GM12878 (cell line): Measurements from ENCODE around the gene PTPRQ. TPM values are rescaled to one million over a fixed set of nuclear protein-coding genes. Genes with fewer than 3 reads are reported as not detected.

Source experiments
- ATAC-seq: fragments of 200-7000 bp; cut with Tn5 transposase; 3 replicates; pipeline ENCODE4 v1.9.1; 2020; ENCODE audit warnings: mild to moderate bottlenecking, moderate library complexity
- BruUV-seq: library from RNA; stranded (reverse); fragments of 400-500 nt; replicated peaks from 2 replicates; lab custom pipeline; 2021; lab: Mats Ljungman, UMichigan
- CTCF ChIA-PET: fragments of 300-600 bp; sonication (Branson Sonifier 250); formaldehyde crosslinking; extraction: SDS; loops from one replicate; lab custom pipeline; 2021; ENCODE audit warnings: inconsistent platforms; lab: Yijun Ruan, JAX
- POLR2A ChIA-PET: fragments of 350-600 bp; formaldehyde crosslinking; extraction: SDS; loops from one replicate; lab custom pipeline; 2021; ENCODE audit warnings: inconsistent platforms; lab: Charles Lee
- RAD21 ChIA-PET: fragments of 300-600 bp; sonication (Branson Sonifier 250); formaldehyde crosslinking; loops from one replicate; lab custom pipeline; 2023; ENCODE audit warnings: antibody characterized with exemption; ENCODE audit not compliant: unreplicated experiment; lab: Charles Lee
- SMC1A ChIA-PET: fragments of 300-600 bp; sonication (Branson Sonifier 250); formaldehyde crosslinking; loops from one replicate; lab custom pipeline; 2023; ENCODE audit not compliant: unreplicated experiment, uncharacterized antibody; lab: Charles Lee
- DNase-seq: peaks from one replicate; pipeline ENCODE4 v3.0.0-alpha.2; 2011; ENCODE audit warnings: low read depth, low spot score
- FAIRE-seq: peaks from 3 replicates; lab custom pipeline; 2011; peaks lifted over from hg19 to GRCh38; lab: Jason Lieb, UNC
- H2AFZ ChIP-seq: 2 replicates; pipeline ENCODE4 v1.6.0; 2011; ENCODE audit warnings: low read depth, low read length, control low read depth; ENCODE audit not compliant: control insufficient read depth
- H3K27ac ChIP-seq: 2 replicates; pipeline ENCODE4 v1.5.1; 2011; ENCODE audit warnings: control low read depth; ENCODE audit not compliant: control insufficient read depth, insufficient read depth
- H3K27me3 ChIP-seq, 2 experiments: replicated peaks in 1 of 2; 2 replicates each; pipeline versions ENCODE4 v1.6.0 to v1.6.1; 2011; ENCODE audit warnings: low read length in 1 of 2; ENCODE audit not compliant: control insufficient read depth in 2 of 2, insufficient read depth in 2 of 2
- H3K36me3 ChIP-seq, 2 experiments: 2 replicates each; pipeline ENCODE4 v1.5.1; 2011; ENCODE audit warnings: low read length in 1 of 2; ENCODE audit not compliant: control insufficient read depth in 2 of 2, insufficient read depth in 2 of 2
- H3K4me1 ChIP-seq: 2 replicates; pipeline ENCODE4 v1.6.1; 2011; ENCODE audit warnings: mild to moderate bottlenecking, low read length, moderate library complexity, mixed read lengths; ENCODE audit not compliant: control insufficient read depth, insufficient read depth
- H3K4me2 ChIP-seq: 2 replicates; pipeline ENCODE4 v1.6.0; 2011; ENCODE audit warnings: control low read depth; ENCODE audit not compliant: control insufficient read depth, insufficient read depth
- H3K4me3 ChIP-seq: fragments of 200-600 bp; sonication (generic); 2 replicates; pipeline ENCODE4 v1.5.1; 2016
- H3K79me2 ChIP-seq: 2 replicates; pipeline ENCODE4 v1.6.0; 2011; ENCODE audit warnings: low read length; ENCODE audit not compliant: control insufficient read depth, insufficient read depth
- H3K9ac ChIP-seq: 2 replicates; pipeline ENCODE4 v1.8.0; 2011; ENCODE audit warnings: low read length, control low read depth, mixed read lengths; ENCODE audit not compliant: control insufficient read depth, insufficient read depth
- H3K9me3 ChIP-seq: replicated peaks from 3 replicates; pipeline ENCODE4 v1.5.1; 2011; ENCODE audit warnings: mild to moderate bottlenecking, low read length; ENCODE audit not compliant: control insufficient read depth, insufficient read depth
- H4K20me1 ChIP-seq: 2 replicates; pipeline ENCODE4 v1.6.0; 2011; ENCODE audit not compliant: control insufficient read depth, insufficient read depth
- ATF3 ChIP-seq: IDR thresholded peaks from 2 replicates; pipeline ENCODE4 v1.6.1; 2011; ENCODE audit warnings: low read depth, mild to moderate bottlenecking, low read length, moderate library complexity, borderline replicate concordance; ENCODE audit errors: extremely low read depth
- BACH1 ChIP-seq: fragments of 450-650 bp; IDR thresholded peaks from 2 replicates; pipeline ENCODE4 v1.6.1; 2017; ENCODE audit warnings: mild to moderate bottlenecking, borderline replicate concordance
- CEBPB ChIP-seq, 2 experiments: fragments of 150-350 bp in 1 of 2; IDR thresholded peaks; 2 replicates each; pipeline ENCODE4 v1.6.1; 2012 to 2014; ENCODE audit warnings: low read depth in 2 of 2, low read length in 2 of 2, borderline replicate concordance in 1 of 2, inconsistent platforms in 1 of 2
- EED ChIP-seq: sonication (generic); IDR thresholded peaks from 2 replicates; pipeline ENCODE4 v1.6.1; 2016; ENCODE audit warnings: antibody characterized with exemption, low read depth
- EZH2 ChIP-seq: IDR thresholded peaks from 2 replicates; pipeline ENCODE4 v1.6.1; 2012; ENCODE audit warnings: low read depth, mild to moderate bottlenecking, control low read depth, inconsistent platforms, low read length, borderline replicate concordance; ENCODE audit not compliant: control insufficient read depth
- IKZF2 ChIP-seq, 2 experiments: fragments of 450-650 bp; IDR thresholded peaks; 2 replicates each; pipeline ENCODE4 v1.6.1; 2017; ENCODE audit warnings: mild to moderate bottlenecking in 2 of 2, moderate library complexity in 2 of 2
- IRF4 ChIP-seq: IDR thresholded peaks from 2 replicates; pipeline ENCODE4 v1.6.1; 2011; ENCODE audit warnings: low read depth, low read length
- KAT2A ChIP-seq: conservative IDR thresholded peaks from 2 replicates; pipeline ENCODE4 v1.6.1; 2011; ENCODE audit warnings: low read depth, low read length; ENCODE audit not compliant: control insufficient read depth
- LARP7 ChIP-seq: fragments of 450-650 bp; IDR thresholded peaks from 2 replicates; pipeline ENCODE4 v1.6.1; 2017; ENCODE audit warnings: mild to moderate bottlenecking
- MXI1 ChIP-seq: fragments of 150-350 bp; IDR thresholded peaks from 2 replicates; pipeline ENCODE4 v1.6.1; 2011; ENCODE audit warnings: low read depth, mild to moderate bottlenecking, inconsistent platforms, low read length, improper control_type of control experiment
- MYC ChIP-seq: IDR thresholded peaks from 2 replicates; pipeline ENCODE4 v1.6.1; 2011; ENCODE audit warnings: mild to moderate bottlenecking, low read length, moderate library complexity, inconsistent platforms; ENCODE audit not compliant: insufficient read depth, insufficient replicate concordance, insufficient read length, severe bottlenecking
- NR2C1 ChIP-seq: fragments of 450-650 bp; IDR thresholded peaks from 2 replicates; pipeline ENCODE4 v1.6.1; 2017; ENCODE audit warnings: antibody characterized with exemption, mild to moderate bottlenecking, moderate library complexity
- PML ChIP-seq: IDR thresholded peaks from 2 replicates; pipeline ENCODE4 v1.6.1; 2012; ENCODE audit warnings: low read length, inconsistent platforms
- SRF ChIP-seq, 2 experiments: IDR thresholded peaks; 2 replicates each; pipeline ENCODE4 v1.6.1; 2011; ENCODE audit warnings: low read depth in 2 of 2, low read length in 2 of 2, mild to moderate bottlenecking in 1 of 2, moderate library complexity in 1 of 2
- YY1 ChIP-seq: IDR thresholded peaks from 2 replicates; pipeline ENCODE4 v1.6.1; 2011; ENCODE audit warnings: low read depth, mild to moderate bottlenecking, low read length
- ZNF24 ChIP-seq: fragments of 450-650 bp; IDR thresholded peaks from 2 replicates; pipeline ENCODE4 v1.6.1; 2017; ENCODE audit warnings: antibody characterized with exemption, mild to moderate bottlenecking
- ZNF274 ChIP-seq: IDR thresholded peaks from one replicate; pipeline ENCODE4 v1.8.0; 2011; ENCODE audit not compliant: insufficient read length, insufficient read depth
- WGBS: methylation state at CpG from one replicate; pipeline ENCODE4 v1.1.6; 2016; ENCODE audit warnings: low lambda C conversion rate; ENCODE audit not compliant: insufficient replicate concordance, insufficient coverage; ENCODE audit errors: missing lambda C conversion rate; 5-methylcytosine and 5-hydroxymethylcytosine counted together
- in situ Hi-C: fragments of 300-500 bp; cut with MboI; formaldehyde crosslinking; loops from 9 replicates; pipeline ENCODE4 v1.14.3; 2018; ENCODE audit warnings: mixed read lengths
- intact Hi-C: fragments of 100-400 bp; cut with micrococcal nuclease; formaldehyde crosslinking; loops from one replicate; pipeline ENCODE4 v1.14.2; 2022; ENCODE audit not compliant: unreplicated experiment
- polyA plus RNA-seq, 11 experiments: library from polyadenylated mRNA; depleted of rRNA in 4 of 11; unstranded in 6 of 11; stranded (reverse) in 5 of 11; fragments of >200 nt; fragmentation: Nextera tagmentation in 4 of 11; fragmentation: Illumina TruSeq in 1 of 11; extraction: Ambion mirVana in 4 of 11; extraction: Trizol in 1 of 11; gene quantifications; 1 replicate in 1 of 11; 2 replicates in 10 of 11; pipeline versions ENCODE4 v1.2.1 to v1.2.3, GENCODE V29; 2011 to 2016; ENCODE audit warnings: inconsistent platforms in 2 of 11, missing spikeins in 2 of 11, low read depth in 1 of 11
- total RNA-seq, 4 experiments: library from RNA; depleted of rRNA in 3 of 4; stranded (reverse); fragments of >200 nt in 3 of 4; fragmentation: Illumina TruSeq in 1 of 4; extraction: Trizol in 1 of 4; gene quantifications; 2 replicates each; pipeline versions ENCODE4 v1.2.1 to v1.2.3, GENCODE V29; 2013 to 2021
- TF ChIP-seq, protein P1 (sequence below): fragments of 450-650 bp; IDR thresholded peaks from 2 replicates; pipeline ENCODE4 v1.6.1; 2017; ENCODE audit warnings: antibody characterized with exemption, mild to moderate bottlenecking, moderate library complexity
- TF ChIP-seq, protein P2 (sequence below): fragments of 450-650 bp; IDR thresholded peaks from 2 replicates; pipeline ENCODE4 v1.6.1; 2017; ENCODE audit warnings: borderline replicate concordance

The PTPRQ gene
- total and polyA plus RNA-seq, 10 of the 15 experiments (the other 5 are each of a cell fraction or from before 2014, with no cell fraction given): 0.01 TPM; not detected in 9

DNA sequence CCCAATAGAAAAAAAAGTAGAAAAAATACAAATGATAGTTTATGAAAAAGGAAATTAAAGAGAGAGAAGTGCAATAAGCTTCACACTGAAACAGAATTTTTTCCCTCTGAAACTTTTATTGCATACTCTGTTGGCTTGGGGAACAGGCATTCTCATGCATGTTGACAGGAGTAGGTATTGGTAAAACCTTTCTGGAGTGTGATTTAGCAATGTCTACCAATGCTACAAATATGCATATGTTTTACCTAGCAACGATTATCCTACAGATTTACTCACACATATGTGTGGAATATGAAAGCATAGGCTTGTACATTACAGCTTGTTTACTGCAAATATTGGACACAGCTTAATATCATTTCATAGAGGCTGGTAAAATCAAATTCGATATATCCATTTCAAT is 137.7 kb downstream of the PTPRQ start (continued):
- no peak for TF ChIP-seq YY1
- no peak for TF ChIP-seq BACH1
- no peak for TF ChIP-seq NR2C1

- CTCF ChIA-PET: interaction anchor here (1.5 kb wide), 1 partner anchor 14 kb away, joined by 3 read pairs; no protein-coding TSS in a partner anchor
- WGBS: 18% methylated on average over 2 of the region's 2 CpGs
- H3K36me3 ChIP-seq: no peaks in the 10 kb centered on the region
- no peak for DNase-seq
- H3K4me3 ChIP-seq: no peak overlapping the region
- SMC1A ChIA-PET: no interaction called here
- RAD21 ChIA-PET: no interaction called here
- no peaks in the 10 kb centered on the region for H3K9me3 ChIP-seq
- no peak overlapping the region for H3K9ac ChIP-seq
- no peaks in the 10 kb centered on the region for H3K79me2 ChIP-seq
- H4K20me1 ChIP-seq: no peaks in the 10 kb centered on the region
- H3K27ac ChIP-seq: no peak overlapping the region
- intact Hi-C loops: no loop called here
- H3K4me2 ChIP-seq: 0 out of 2 replicates have a peak overlapping the region, but pooled peaks have one; percentile 25
- H2AFZ ChIP-seq: no peak overlapping the region
- ATAC-seq: no peak
- TF ChIP-seq, protein P1, sequence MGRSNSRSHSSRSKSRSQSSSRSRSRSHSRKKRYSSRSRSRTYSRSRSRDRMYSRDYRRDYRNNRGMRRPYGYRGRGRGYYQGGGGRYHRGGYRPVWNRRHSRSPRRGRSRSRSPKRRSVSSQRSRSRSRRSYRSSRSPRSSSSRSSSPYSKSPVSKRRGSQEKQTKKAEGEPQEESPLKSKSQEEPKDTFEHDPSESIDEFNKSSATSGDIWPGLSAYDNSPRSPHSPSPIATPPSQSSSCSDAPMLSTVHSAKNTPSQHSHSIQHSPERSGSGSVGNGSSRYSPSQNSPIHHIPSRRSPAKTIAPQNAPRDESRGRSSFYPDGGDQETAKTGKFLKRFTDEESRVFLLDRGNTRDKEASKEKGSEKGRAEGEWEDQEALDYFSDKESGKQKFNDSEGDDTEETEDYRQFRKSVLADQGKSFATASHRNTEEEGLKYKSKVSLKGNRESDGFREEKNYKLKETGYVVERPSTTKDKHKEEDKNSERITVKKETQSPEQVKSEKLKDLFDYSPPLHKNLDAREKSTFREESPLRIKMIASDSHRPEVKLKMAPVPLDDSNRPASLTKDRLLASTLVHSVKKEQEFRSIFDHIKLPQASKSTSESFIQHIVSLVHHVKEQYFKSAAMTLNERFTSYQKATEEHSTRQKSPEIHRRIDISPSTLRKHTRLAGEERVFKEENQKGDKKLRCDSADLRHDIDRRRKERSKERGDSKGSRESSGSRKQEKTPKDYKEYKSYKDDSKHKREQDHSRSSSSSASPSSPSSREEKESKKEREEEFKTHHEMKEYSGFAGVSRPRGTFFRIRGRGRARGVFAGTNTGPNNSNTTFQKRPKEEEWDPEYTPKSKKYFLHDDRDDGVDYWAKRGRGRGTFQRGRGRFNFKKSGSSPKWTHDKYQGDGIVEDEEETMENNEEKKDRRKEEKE: no peak
- TF ChIP-seq PML: no peak
- no peak for TF ChIP-seq CEBPB (IDR thresholded peaks at IDR 0.05; ENCODE audit: borderline replicate concordance in 1 of 2, low read depth in 2 of 2, low read length in 2 of 2)
- no peak for TF ChIP-seq IKZF2 (IDR thresholded peaks at IDR 0.05)
- TF ChIP-seq ZNF274: no peak
- TF ChIP-seq KAT2A: no peak
- TF ChIP-seq LARP7: no peak
- TF ChIP-seq, protein P2, sequence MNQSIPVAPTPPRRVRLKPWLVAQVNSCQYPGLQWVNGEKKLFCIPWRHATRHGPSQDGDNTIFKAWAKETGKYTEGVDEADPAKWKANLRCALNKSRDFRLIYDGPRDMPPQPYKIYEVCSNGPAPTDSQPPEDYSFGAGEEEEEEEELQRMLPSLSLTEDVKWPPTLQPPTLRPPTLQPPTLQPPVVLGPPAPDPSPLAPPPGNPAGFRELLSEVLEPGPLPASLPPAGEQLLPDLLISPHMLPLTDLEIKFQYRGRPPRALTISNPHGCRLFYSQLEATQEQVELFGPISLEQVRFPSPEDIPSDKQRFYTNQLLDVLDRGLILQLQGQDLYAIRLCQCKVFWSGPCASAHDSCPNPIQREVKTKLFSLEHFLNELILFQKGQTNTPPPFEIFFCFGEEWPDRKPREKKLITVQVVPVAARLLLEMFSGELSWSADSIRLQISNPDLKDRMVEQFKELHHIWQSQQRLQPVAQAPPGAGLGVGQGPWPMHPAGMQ: no peak
- no peak for TF ChIP-seq EZH2
- no peak for TF ChIP-seq MXI1
- TF ChIP-seq ZNF24: no peak
- no peak for TF ChIP-seq ATF3
- no peak for TF ChIP-seq IRF4
- no peak for TF ChIP-seq EED
- no peak for TF ChIP-seq MYC
- TF ChIP-seq SRF (IDR thresholded peaks at IDR 0.05; ENCODE audit: low read depth in 2 of 2, low read length in 2 of 2): no peak
- in situ Hi-C loops: no loop called here
- POLR2A ChIA-PET: no interaction called here
- BruUV-seq: no TSS peak
- no peaks in the 10 kb centered on the region for H3K27me3 ChIP-seq
- H3K4me1 ChIP-seq: no peaks in the 10 kb centered on the region
- FAIRE-seq: no peak
These were observed 138.4 kb downstream of the PTPRQ start for GRCh38 chr12:80582431-80582830.
